Thymus (tissue), 11 donors: Measurements from ENCODE around the gene SP9. TPM values are rescaled to one million over a fixed set of nuclear protein-coding genes. Genes with fewer than 3 reads are reported as not detected.

ENCODE experiments used
- DNase-seq, 9 donors: peaks; one replicate each; pipeline ENCODE4 v3.0.0-alpha.2; 2013; ENCODE audit warnings: low spot score in 9 of 9, low read depth in 6 of 9, missing footprints in 1 of 9
- H3K27ac ChIP-seq, 2 donors: one replicate each; pipeline ENCODE4 v1.5.1; 2013; ENCODE audit warnings: control low read depth in 1 of 2, low read depth in 1 of 2, low read length in 1 of 2, mild to moderate bottlenecking in 1 of 2, moderate library complexity in 1 of 2
- H3K27me3 ChIP-seq, 2 donors: one replicate each; pipeline ENCODE4 v1.5.1; 2013; ENCODE audit warnings: low read length in 1 of 2; ENCODE audit not compliant: control insufficient read depth in 2 of 2, insufficient read depth in 1 of 2
- H3K36me3 ChIP-seq, 2 donors: one replicate each; pipeline ENCODE4 v1.5.1; 2013; ENCODE audit warnings: low read length in 1 of 2, mild to moderate bottlenecking in 1 of 2, moderate library complexity in 1 of 2; ENCODE audit not compliant: control insufficient read depth in 2 of 2, insufficient read depth in 2 of 2
- H3K4me1 ChIP-seq, 2 donors: one replicate each; pipeline ENCODE4 v1.5.1; 2013; ENCODE audit warnings: low read length in 2 of 2; ENCODE audit not compliant: control insufficient read depth in 2 of 2, insufficient read depth in 2 of 2
- H3K4me3 ChIP-seq, 2 donors: one replicate each; pipeline ENCODE4 v1.5.1; 2013; ENCODE audit warnings: low read length in 2 of 2, control low read depth in 1 of 2, mild to moderate bottlenecking in 1 of 2
- H3K9me3 ChIP-seq, 2 donors: one replicate each; pipeline ENCODE4 v1.5.1; 2013; ENCODE audit warnings: low read length in 1 of 2, mild to moderate bottlenecking in 1 of 2; ENCODE audit not compliant: control insufficient read depth in 2 of 2, insufficient read depth in 1 of 2
- WGBS: extraction: QIAGEN DNeasy Blood & Tissue Kit; methylation state at CpG from one replicate; pipeline ENCODE4 v1.1.7; 2013; 5-methylcytosine and 5-hydroxymethylcytosine counted together
- polyA plus RNA-seq: library from polyadenylated mRNA; stranded (reverse); fragments of 200-250 nt; gene quantifications from one replicate; pipeline ENCODE4 v1.2.3, GENCODE V29; 2013
- total RNA-seq: library from RNA; stranded (reverse); fragments of 120-200 nt; gene quantifications from one replicate; pipeline ENCODE4 v1.2.4, GENCODE V29; 2013
- donor health status: healthy.

Gene SP9
- total and polyA plus RNA-seq, 2 donors: 0.07 TPM; not detected in 1

DNA sequence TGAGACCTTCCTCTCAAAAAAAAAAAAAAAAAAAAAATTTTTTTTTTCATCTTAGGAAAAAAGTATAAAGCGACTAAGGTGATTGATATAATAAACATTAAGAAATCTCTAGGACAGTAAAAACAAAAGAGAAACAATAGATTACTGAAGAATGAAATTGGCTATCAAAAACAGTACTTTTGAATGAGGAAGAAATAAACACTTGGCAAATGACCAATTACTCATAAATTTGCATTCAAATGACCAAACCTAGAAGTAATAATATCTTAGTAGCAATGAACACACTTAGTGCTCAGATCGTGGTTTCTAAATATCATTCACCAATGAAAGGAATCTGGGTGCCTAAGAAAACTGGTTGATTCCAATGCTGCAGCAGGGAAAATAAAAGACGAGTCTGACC, 50.4 kb downstream of the SP9 start:
- Histone ChIP-seq H3K36me3 (peaks cover 13 to 42% of the 10 kb centered on the region in 2 donors), H3K9me3 (no peaks in the 10 kb centered on the region), H3K4me1 (no peaks in the 10 kb centered on the region), H3K4me3 (no peak overlapping the region), H3K27me3 (no peaks in the 10 kb centered on the region), H3K27ac (no peak overlapping the region)
- WGBS: 96% methylated on average over 3 of the region's 3 CpGs
- no peak for DNase-seq

Other genes starting within 250 kb of the SP9 start
- gene OLA1, start 86.4 kb upstream of the SP9 start, total RNA-seq: 82.1 TPM
- 83.3 TPM for gene OLA1, start 86.4 kb upstream of the SP9 start, polyA plus RNA-seq
- 18.8 TPM for gene SCRN3, start 60.8 kb downstream of the SP9 start, total RNA-seq
- 23.2 TPM for gene SCRN3, start 60.8 kb downstream of the SP9 start, polyA plus RNA-seq
- 3.0 TPM for gene GPR155, start 152.1 kb downstream of the SP9 start, total RNA-seq
- gene GPR155, start 152.1 kb downstream of the SP9 start, polyA plus RNA-seq: 2.1 TPM